DND-41 (cell line): ENCODE measurements around the gene MRS2.

ENCODE experiments used
- ATAC-seq: fragments of 200-7000 bp; cut with Tn5 transposase; 3 replicates; pipeline ENCODE4 v1.9.1; 2021; ENCODE audit warnings: low read depth; ENCODE audit not compliant: insufficient read depth
- DNase-seq: peaks from one replicate; pipeline ENCODE4 v3.0.0-alpha.2; 2020
- H2AFZ ChIP-seq: 2 replicates; pipeline ENCODE4 v1.6.0; 2012; ENCODE audit warnings: low read depth, low read length
- H3K27ac ChIP-seq: 2 replicates; pipeline ENCODE4 v1.5.1; 2012; ENCODE audit warnings: low read length, inconsistent platforms
- H3K27me3 ChIP-seq: fragments of 200-600 bp; sonication (generic); 2 replicates; pipeline ENCODE4 v1.6.0; 2012; ENCODE audit warnings: low read length, mild to moderate bottlenecking, inconsistent platforms; ENCODE audit not compliant: insufficient read depth, poor library complexity
- H3K36me3 ChIP-seq: 2 replicates; pipeline ENCODE4 v1.5.1; 2012; ENCODE audit warnings: low read length, inconsistent platforms; ENCODE audit not compliant: insufficient read depth
- H3K4me1 ChIP-seq: 2 replicates; pipeline ENCODE4 v1.5.1; 2012; ENCODE audit warnings: mild to moderate bottlenecking, low read length; ENCODE audit not compliant: insufficient read depth
- H3K4me2 ChIP-seq: 2 replicates; pipeline ENCODE4 v1.6.0; 2012; ENCODE audit warnings: mild to moderate bottlenecking, moderate library complexity, low read length, inconsistent platforms; ENCODE audit not compliant: insufficient read depth
- H3K4me3 ChIP-seq, 2 experiments: fragments of 200-600 bp in 1 of 2; shearing (Covaris generic) in 1 of 2; 2 replicates each; pipeline ENCODE4 v1.5.1; 2012 to 2016; ENCODE audit warnings: inconsistent platforms in 2 of 2, low read length in 2 of 2, mild to moderate bottlenecking in 2 of 2, low read depth in 1 of 2, moderate library complexity in 1 of 2
- H3K79me2 ChIP-seq: 2 replicates; pipeline ENCODE4 v1.6.0; 2012; ENCODE audit warnings: low read length, inconsistent platforms; ENCODE audit not compliant: insufficient read depth
- H3K9ac ChIP-seq: 2 replicates; pipeline ENCODE4 v1.6.0; 2012; ENCODE audit warnings: low read depth, mild to moderate bottlenecking, inconsistent platforms, low read length, moderate library complexity
- H3K9me3 ChIP-seq: 2 replicates; pipeline ENCODE4 v1.5.1; 2012; ENCODE audit warnings: low read length, moderate library complexity, mild to moderate bottlenecking, inconsistent platforms; ENCODE audit not compliant: insufficient read depth, severe bottlenecking
- H4K20me1 ChIP-seq: 2 replicates; pipeline ENCODE4 v1.6.0; 2012; ENCODE audit warnings: low read length; ENCODE audit not compliant: insufficient read depth
- CTCF ChIP-seq: IDR thresholded peaks from 2 replicates; pipeline ENCODE4 v1.5.1; 2012; ENCODE audit warnings: borderline replicate concordance, low read length, moderate library complexity, mild to moderate bottlenecking; ENCODE audit not compliant: poor library complexity, severe bottlenecking; ENCODE audit errors: extremely low read depth
- EZH2 ChIP-seq: IDR thresholded peaks from 3 replicates; pipeline ENCODE4 v1.6.1; 2012; ENCODE audit warnings: borderline replicate concordance, low read depth, mild to moderate bottlenecking, moderate library complexity, low read length, inconsistent platforms; ENCODE audit not compliant: severe bottlenecking

The MRS2 gene

GRCh38 chr6:24402697-24403500 is at the start of gene MRS2:
MRS2 (plus strand) TSS chr6:24402936; CDS start chr6:24403047, 111 bp downstream.
- Histone ChIP-seq H3K79me2 (peaks cover 28% of the 10 kb centered on the region), H3K27ac (peak within 1 kb of the TSS; percentile 54), H3K4me3 (peak within 1 kb of the TSS; percentile 58 to 92), H3K4me2 (peak within 1 kb of the TSS; percentile 94), H3K4me1 (peaks cover 33% of the 10 kb centered on the region), H2AFZ (peak within 1 kb of the TSS; percentile 96), H3K36me3 (peaks cover 22% of the 10 kb centered on the region), H3K9me3 (no peaks in the 10 kb centered on the region), H3K27me3 (no peaks in the 10 kb centered on the region), H3K9ac (peak within 1 kb of the TSS; percentile 67), H4K20me1 (no peaks in the 10 kb centered on the region)
- no peak for TF ChIP-seq EZH2
- TF ChIP-seq CTCF, result no peak
- DNase-seq (peak; percentile 75), ATAC-seq (peak; percentile 94)

GRCh38 chr6:24353861-24354260 is 48.9 kb upstream of the MRS2 start:
- no peak overlapping the region for H3K4me2 ChIP-seq
- H3K27ac ChIP-seq, result no peak overlapping the region
- DNase-seq, result no peak
- ATAC-seq, result no peak
- TF ChIP-seq EZH2, result no peak
- no peak for TF ChIP-seq CTCF
- H3K4me3 ChIP-seq, result no peak overlapping the region
- no peaks in the 10 kb centered on the region for H3K79me2 ChIP-seq
- H3K9me3 ChIP-seq, result no peaks in the 10 kb centered on the region
- no peak overlapping the region for H2AFZ ChIP-seq
- no peak overlapping the region for H3K9ac ChIP-seq
- H3K4me1 ChIP-seq, result no peaks in the 10 kb centered on the region
- H3K36me3 ChIP-seq, result no peaks in the 10 kb centered on the region
- H3K27me3 ChIP-seq, result peaks cover 18% of the 10 kb centered on the region
- H4K20me1 ChIP-seq, result no peaks in the 10 kb centered on the region

GRCh38 chr6:24355393-24355792 is 47.3 kb upstream of the MRS2 start:
- Histone ChIP-seq H3K79me2 (no peaks in the 10 kb centered on the region), H3K4me2 (no peak overlapping the region), H3K36me3 (no peaks in the 10 kb centered on the region), H2AFZ (no peak overlapping the region), H3K9ac (no peak overlapping the region), H3K4me1 (no peaks in the 10 kb centered on the region), H3K4me3 (no peak overlapping the region), H3K27me3 (peaks cover 13% of the 10 kb centered on the region), H3K27ac (no peak overlapping the region), H3K9me3 (no peaks in the 10 kb centered on the region), H4K20me1 (no peaks in the 10 kb centered on the region)
- DNase-seq (no peak), ATAC-seq (no peak)
- no peak for TF ChIP-seq CTCF
- no peak for TF ChIP-seq EZH2
